Epithelial cell of esophagus (primary cell): ENCODE results near the gene TSHZ2.

Source experiments
- DNase-seq: peaks from one replicate; pipeline ENCODE4 v3.0.0; 2010; ENCODE audit warnings: low read depth
- H3K4me3 ChIP-seq: 2 replicates; pipeline ENCODE4 v1.5.1; 2011; ENCODE audit warnings: mild to moderate bottlenecking, low read length, control low read depth
- CTCF ChIP-seq: IDR thresholded peaks from 2 replicates; pipeline ENCODE4 v1.5.1; 2011; ENCODE audit warnings: low read depth, mild to moderate bottlenecking, low read length, control low read depth, inconsistent platforms; ENCODE audit not compliant: insufficient read depth; ENCODE audit errors: missing control alignments

The TSHZ2 gene

GRCh38 chr20:52972190-52972937 is at the start of gene TSHZ2:
TSHZ2 (plus strand) TSS chr20:52972358; CDS start chr20:52973294, 936 bp downstream.
- peak within 1 kb of the TSS; percentile 73 for H3K4me3 ChIP-seq
- DNase-seq, result peak; percentile 77
- no peak for TF ChIP-seq CTCF

DNA sequence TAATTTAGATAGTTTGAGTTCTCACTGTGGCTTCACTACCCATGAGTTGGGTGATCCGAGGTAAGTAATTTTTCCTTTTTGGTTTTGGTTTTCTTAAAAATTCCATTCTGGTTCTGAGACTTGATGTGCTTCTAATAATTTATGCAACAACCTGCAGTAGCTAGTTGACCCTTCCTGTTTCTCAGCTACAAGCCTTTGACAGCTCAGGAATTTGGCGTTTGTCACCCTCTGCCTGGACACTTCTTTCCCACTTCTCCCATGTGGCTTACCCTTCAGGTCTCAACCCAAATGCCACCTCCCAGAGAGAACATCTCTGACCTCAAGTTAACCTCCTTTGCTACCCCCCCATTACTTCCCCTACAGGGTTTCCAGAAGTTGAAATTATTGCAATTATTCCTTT is 49.7 kb upstream of the TSHZ2 start:
- no peak for DNase-seq

DNA sequence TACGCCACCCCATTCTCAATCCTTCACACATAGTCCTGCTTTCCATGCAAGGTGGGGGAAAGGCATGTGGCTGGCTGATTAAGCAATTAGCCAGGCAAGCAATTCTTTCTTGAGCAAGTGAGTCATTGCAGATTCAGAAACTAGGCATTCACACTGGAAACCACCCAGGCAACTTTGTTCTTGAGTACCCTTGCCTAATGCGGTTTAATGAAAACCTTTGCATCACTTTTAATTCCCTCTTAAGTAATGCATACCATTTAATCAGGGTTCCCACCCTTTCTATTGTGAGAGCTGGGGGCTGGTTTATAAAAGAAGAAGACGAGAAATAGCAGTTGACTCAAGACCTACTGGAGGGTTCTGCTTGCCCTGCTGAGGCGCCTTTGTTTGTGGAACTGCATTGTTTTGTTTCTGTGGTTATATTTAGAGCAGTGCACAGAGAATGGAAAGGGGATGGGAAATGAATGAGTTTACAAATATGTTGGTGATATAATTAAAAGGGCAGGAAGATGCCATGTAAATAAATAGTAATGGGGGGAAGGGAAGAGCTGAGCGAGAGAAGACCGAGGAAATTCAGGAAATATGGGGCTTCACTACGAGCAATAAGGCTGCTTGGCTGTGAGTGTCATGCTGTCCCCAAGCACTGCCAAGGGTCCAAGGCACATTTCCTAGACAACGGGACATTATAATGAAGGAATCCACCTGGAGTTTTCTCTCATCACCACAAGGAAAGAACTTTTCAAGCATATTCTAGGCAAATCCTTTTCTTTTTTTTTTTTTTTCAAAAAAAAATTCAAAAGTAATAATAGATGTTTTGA is 48.8 kb upstream of the TSHZ2 start:
- peak; percentile 100 for DNase-seq
- peak; percentile 6 for TF ChIP-seq CTCF
- H3K4me3 ChIP-seq, result no peak overlapping the region

More for the DNA sequence above, 49.7 kb upstream of the TSHZ2 start:
- TF ChIP-seq CTCF, result no peak
- H3K4me3 ChIP-seq, result no peak overlapping the region

DNA sequence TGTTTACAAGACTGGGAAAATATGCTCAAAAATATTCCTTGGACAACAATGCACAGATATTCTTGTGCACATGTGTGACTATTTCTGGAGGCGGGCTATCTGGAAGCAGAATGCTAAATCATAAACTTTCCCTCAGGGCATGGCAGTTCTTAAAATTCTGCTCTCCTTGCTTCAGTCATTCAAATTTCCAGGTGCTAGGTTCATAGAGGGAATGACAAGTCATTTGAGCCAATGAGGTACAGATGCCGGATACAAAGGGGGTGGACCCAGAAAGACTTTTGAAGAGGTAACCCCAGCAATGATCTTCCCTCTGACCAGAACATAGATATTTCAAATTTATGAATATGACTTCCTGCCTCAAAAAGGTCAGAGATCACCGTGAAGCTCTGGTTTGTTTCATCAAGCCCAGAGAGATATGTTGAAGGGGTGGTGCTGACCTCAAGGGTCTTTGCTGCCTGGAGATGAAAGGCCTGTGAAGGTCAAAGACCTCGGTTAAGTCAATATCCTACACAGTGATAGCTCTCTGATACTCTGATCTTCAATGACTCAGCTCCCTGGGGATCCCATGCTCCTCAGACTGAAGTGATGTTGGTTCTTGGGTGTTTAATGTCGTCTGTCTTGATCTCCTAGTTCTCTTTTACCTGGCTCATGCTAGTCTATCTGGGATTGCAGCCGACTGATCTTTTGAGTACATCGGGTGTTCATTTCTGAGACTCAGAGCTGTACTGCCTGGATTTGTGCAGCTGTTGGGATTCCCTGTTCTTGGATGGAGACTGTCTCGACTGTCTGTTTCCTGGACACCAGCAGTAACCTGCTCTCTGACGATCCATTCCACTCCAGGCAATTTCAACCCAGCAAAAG is 47.5 kb upstream of the TSHZ2 start:
- no peak overlapping the region for H3K4me3 ChIP-seq
- peak; percentile 58 for DNase-seq
- no peak for TF ChIP-seq CTCF

- H3K4me3 ChIP-seq, result no peak overlapping the region
- TF ChIP-seq CTCF, result no peak
- DNase-seq, result peak; percentile 83
Measured at GRCh38 chr20:52926505-52926904, 45.7 kb upstream of the TSHZ2 start.

GRCh38 chr20:52933867-52934266 is 38.3 kb upstream of the TSHZ2 start:
- no peak overlapping the region for H3K4me3 ChIP-seq
- no peak for TF ChIP-seq CTCF
- DNase-seq, result no peak
